Activated CD4-positive, alpha-beta T cell treated with anti-CD3 and anti-CD28 coated beads, Interleukin-2, amount 10 ng/mL, durations not matched to agents 7 days and 5 days (primary cell): ENCODE results near the gene PTH2. TPM values are rescaled to one million over a fixed set of nuclear protein-coding genes. Genes with fewer than 3 reads are reported as not detected.

Experiments used
- CTCF ChIA-PET: fragments of 350-600 bp; sonication (Branson Sonifier 250); formaldehyde crosslinking; loops from one replicate; lab custom pipeline; 2021; ENCODE audit warnings: antibody characterized with exemption; lab: Charles Lee
- POLR2A ChIA-PET: fragments of 350-600 bp; sonication (Branson Sonifier 250); formaldehyde crosslinking; loops from one replicate; lab custom pipeline; 2021; ENCODE audit warnings: antibody characterized with exemption; lab: Charles Lee
- DNase-seq: peaks from one replicate; pipeline ENCODE4 v3.0.0-alpha.2; 2020
- H3K27ac Mint-ChIP-seq: one replicate; pipeline ENCODE4 v1.8.0; 2021; ENCODE audit warnings: mild to moderate bottlenecking, moderate library complexity, mixed read lengths
- H3K27me3 Mint-ChIP-seq: one replicate; pipeline ENCODE4 v1.8.0; 2021; ENCODE audit warnings: mixed read lengths
- H3K36me3 Mint-ChIP-seq: one replicate; pipeline ENCODE4 v1.8.0; 2021; ENCODE audit warnings: low read depth, mixed read lengths
- H3K4me1 Mint-ChIP-seq: one replicate; pipeline ENCODE4 v1.8.0; 2021; ENCODE audit warnings: mixed read lengths
- H3K4me3 Mint-ChIP-seq: one replicate; pipeline ENCODE4 v1.8.0; 2021; ENCODE audit warnings: mild to moderate bottlenecking, moderate library complexity, mixed read lengths
- H3K9me3 Mint-ChIP-seq: one replicate; pipeline ENCODE4 v1.8.0; 2021; ENCODE audit warnings: mixed read lengths
- total RNA-seq, 2 experiments: library from RNA; stranded (reverse); gene quantifications; one replicate each; pipeline ENCODE4 v1.2.3, GENCODE V29; 2021

The PTH2 gene
- total RNA-seq, 2 experiments from 2014 or later, result 0.52 to 1.2 TPM

GRCh38 chr19:49459388-49459787 is 36.1 kb upstream of the PTH2 start:
- POLR2A ChIA-PET, result no interaction called here
- H3K27me3 Mint-ChIP-seq, result no peaks in the 10 kb centered on the region
- CTCF ChIA-PET, result interaction anchor here (1.0 to 2.1 kb wide), 3 partner anchors 10 to 87 kb away, joined by 3 to 9 read pairs (median 6); partner anchors contain the start of gene FLT3LG

GRCh38 chr19:49458567-49458903 is 35.3 kb upstream of the PTH2 start:
- Mint-ChIP-seq H3K27ac (peak overlapping the region; percentile 76), H3K4me1 (peaks cover 34% of the 10 kb centered on the region)

More at GRCh38 chr19:49459388-49459787, 36.1 kb upstream of the PTH2 start:
- no peak overlapping the region for H3K27ac Mint-ChIP-seq
- H3K36me3 Mint-ChIP-seq, result peaks cover 34% of the 10 kb centered on the region
- peaks cover 29% of the 10 kb centered on the region for H3K4me1 Mint-ChIP-seq
- no peak overlapping the region for H3K4me3 Mint-ChIP-seq
- H3K9me3 Mint-ChIP-seq, result no peaks in the 10 kb centered on the region
- no peak for DNase-seq

GRCh38 chr19:49456326-49456725 is 33.1 kb upstream of the PTH2 start:
- no peaks in the 10 kb centered on the region for H3K27me3 Mint-ChIP-seq
- ChIA-PET CTCF (interaction anchor here (0.6 to 1.5 kb wide), 4 partner anchors 13 to 411 kb away, joined by 3 to 4 read pairs (median 4); partner anchors contain the start of genes FLT3LG and PNKP), POLR2A (no interaction called here)
- H3K36me3 Mint-ChIP-seq, result peaks cover 38% of the 10 kb centered on the region
- no peak for DNase-seq
- H3K4me1 Mint-ChIP-seq, result peaks cover 48% of the 10 kb centered on the region
- no peaks in the 10 kb centered on the region for H3K9me3 Mint-ChIP-seq
- peak overlapping the region; percentile 61 for H3K27ac Mint-ChIP-seq
- no peak overlapping the region for H3K4me3 Mint-ChIP-seq

More at GRCh38 chr19:49458567-49458903, 35.3 kb upstream of the PTH2 start:
- POLR2A ChIA-PET, result no interaction called here
- Mint-ChIP-seq H3K27me3 (no peaks in the 10 kb centered on the region), H3K9me3 (no peaks in the 10 kb centered on the region), H3K4me3 (no peak overlapping the region), H3K36me3 (peaks cover 33% of the 10 kb centered on the region)
- CTCF ChIA-PET, result interaction anchor here (2.1 kb wide), 1 partner anchor 11 kb away, joined by 9 read pairs; no protein-coding TSS in a partner anchor
- DNase-seq, result no peak

GRCh38 chr19:49455773-49456172 is 32.5 kb upstream of the PTH2 start:
- ChIA-PET CTCF (interaction anchor here (0.6 to 1.5 kb wide), 4 partner anchors 13 to 412 kb away, joined by 3 to 4 read pairs (median 4); partner anchors contain the start of genes FLT3LG and PNKP), POLR2A (no interaction called here)
- DNase-seq, result no peak
- Mint-ChIP-seq H3K36me3 (peaks cover 40% of the 10 kb centered on the region), H3K27ac (peak overlapping the region; percentile 4), H3K27me3 (no peaks in the 10 kb centered on the region), H3K4me3 (no peak overlapping the region), H3K9me3 (no peaks in the 10 kb centered on the region), H3K4me1 (peaks cover 48% of the 10 kb centered on the region)

GRCh38 chr19:49453757-49454240 is 30.6 kb upstream of the PTH2 start:
- Mint-ChIP-seq H3K9me3 (no peaks in the 10 kb centered on the region), H3K4me1 (peaks cover 61% of the 10 kb centered on the region), H3K4me3 (peak overlapping the region; percentile 98), H3K27ac (peak overlapping the region; percentile 100), H3K27me3 (no peaks in the 10 kb centered on the region), H3K36me3 (peaks cover 39% of the 10 kb centered on the region)
- peak; percentile 23 for DNase-seq
- ChIA-PET POLR2A (interaction anchor here (0.6 to 1.0 kb wide), 4 partner anchors 11 to 177 kb away, joined by 3 to 6 read pairs (median 4); no protein-coding TSS in a partner anchor), CTCF (interaction anchor here (1.0 to 2.6 kb wide), 5 partner anchors 15 to 63 kb away, joined by 3 to 17 read pairs (median 6); no protein-coding TSS in a partner anchor)

GRCh38 chr19:49453013-49453756 is 29.9 kb upstream of the PTH2 start, which contains the start of gene ALDH16A1:
Gene ALDH16A1 (plus strand): TSS chr19:49453225. CDS start chr19:49453332, 107 bp downstream.
- peaks cover 45% of the 10 kb centered on the region for H3K36me3 Mint-ChIP-seq
- POLR2A ChIA-PET, result interaction anchor here (0.5 to 1.0 kb wide), 3 partner anchors 10 to 17 kb away, joined by 3 to 6 read pairs (median 4); no protein-coding TSS in a partner anchor
- peak; percentile 98 for DNase-seq
- no peaks in the 10 kb centered on the region for H3K27me3 Mint-ChIP-seq
- CTCF ChIA-PET, result interaction anchor here (1.0 to 2.6 kb wide), 3 partner anchors 16 to 39 kb away, joined by 3 to 17 read pairs (median 7); no protein-coding TSS in a partner anchor
- H3K9me3 Mint-ChIP-seq, result no peaks in the 10 kb centered on the region
- H3K4me3 Mint-ChIP-seq, result peak within 1 kb of the TSS; percentile 98
- H3K27ac Mint-ChIP-seq, result peak within 1 kb of the TSS; percentile 100
- peaks cover 65% of the 10 kb centered on the region for H3K4me1 Mint-ChIP-seq

- peak within 1 kb of the TSS; percentile 100 for H3K27ac Mint-ChIP-seq
- H3K4me1 Mint-ChIP-seq, result peaks cover 62% of the 10 kb centered on the region
- peak within 1 kb of the TSS; percentile 98 for H3K4me3 Mint-ChIP-seq
- DNase-seq, result peak; percentile 99
- H3K36me3 Mint-ChIP-seq, result peaks cover 45% of the 10 kb centered on the region
- H3K9me3 Mint-ChIP-seq, result no peaks in the 10 kb centered on the region
- no peaks in the 10 kb centered on the region for H3K27me3 Mint-ChIP-seq
- ChIA-PET CTCF (interaction anchor here (0.7 to 2.6 kb wide), 11 partner anchors 9 to 60 kb away, joined by 3 to 17 read pairs (median 4); partner anchors contain the start of gene FLT3LG), POLR2A (interaction anchor here (0.9 kb wide), 1 partner anchor 35 kb away, joined by 3 read pairs; no protein-coding TSS in a partner anchor)
Observed at GRCh38 chr19:49451430-49452181, 28.4 kb upstream of the PTH2 start, which contains the start of gene PIH1D1. Gene PIH1D1 (minus strand): TSS chr19:49451814. CDS start chr19:49451574, 240 bp downstream.

GRCh38 chr19:49450405-49450804 is 27.2 kb upstream of the PTH2 start:
- ChIA-PET CTCF (interaction anchor here (0.8 to 2.1 kb wide), 5 partner anchors 8 to 23 kb away, joined by 3 to 15 read pairs (median 4); partner anchors contain the start of gene FLT3LG), POLR2A (no interaction called here)
- Mint-ChIP-seq H3K4me1 (peaks cover 61% of the 10 kb centered on the region), H3K4me3 (peak overlapping the region; percentile 98), H3K9me3 (no peaks in the 10 kb centered on the region), H3K27ac (peak overlapping the region; percentile 100), H3K27me3 (no peaks in the 10 kb centered on the region), H3K36me3 (peaks cover 42% of the 10 kb centered on the region)
- DNase-seq, result no peak

GRCh38 chr19:49448432-49448786 is 25.2 kb upstream of the PTH2 start:
- Mint-ChIP-seq H3K9me3 (no peaks in the 10 kb centered on the region), H3K36me3 (peaks cover 46% of the 10 kb centered on the region), H3K27me3 (no peaks in the 10 kb centered on the region), H3K4me1 (peaks cover 65% of the 10 kb centered on the region), H3K4me3 (no peak overlapping the region), H3K27ac (peak overlapping the region; percentile 68)
- ChIA-PET CTCF (interaction anchor here (1.0 kb wide), 1 partner anchor 22 kb away, joined by 5 read pairs; no protein-coding TSS in a partner anchor), POLR2A (no interaction called here)
- DNase-seq, result no peak

- peaks cover 44% of the 10 kb centered on the region for H3K36me3 Mint-ChIP-seq
- no peaks in the 10 kb centered on the region for H3K9me3 Mint-ChIP-seq
- no peak for DNase-seq
- no peak overlapping the region for H3K27ac Mint-ChIP-seq
- ChIA-PET POLR2A (no interaction called here), CTCF (interaction anchor here (1.0 to 1.3 kb wide), 2 partner anchors 23 to 26 kb away, joined by 3 to 5 read pairs; partner anchors contain the start of gene FLT3LG)
- H3K4me1 Mint-ChIP-seq, result peaks cover 65% of the 10 kb centered on the region
- no peak overlapping the region for H3K4me3 Mint-ChIP-seq
- peaks cover under 1% of the 10 kb centered on the region for H3K27me3 Mint-ChIP-seq
Observed at GRCh38 chr19:49447485-49448431, 24.5 kb upstream of the PTH2 start.

- Mint-ChIP-seq H3K9me3 (no peaks in the 10 kb centered on the region), H3K4me3 (no peak overlapping the region), H3K27me3 (peaks cover 14% of the 10 kb centered on the region), H3K4me1 (peaks cover 67% of the 10 kb centered on the region), H3K36me3 (peaks cover 39% of the 10 kb centered on the region), H3K27ac (peak overlapping the region; percentile 41)
- DNase-seq, result no peak
- CTCF ChIA-PET, result interaction anchor here (0.7 to 1.6 kb wide), 2 partner anchors 54 to 189 kb away, joined by 3 to 6 read pairs; no protein-coding TSS in a partner anchor
- POLR2A ChIA-PET, result no interaction called here
Observed at GRCh38 chr19:49445997-49446396, 22.8 kb upstream of the PTH2 start.
